ENCODE data around the gene GPS1. TPM values are rescaled to one million over a fixed set of nuclear protein-coding genes. Genes with fewer than 3 reads are reported as not detected.
A peak's percentile ranks its signal among the peaks of the same experiment; 100 is the strongest.

The GPS1 gene
- total and polyA plus RNA-seq, 9 of the 15 experiments (the other 6 are each of a cell fraction or from before 2014, with no cell fraction given), result 3.1 to 167 (median 69.9) TPM

DNA sequence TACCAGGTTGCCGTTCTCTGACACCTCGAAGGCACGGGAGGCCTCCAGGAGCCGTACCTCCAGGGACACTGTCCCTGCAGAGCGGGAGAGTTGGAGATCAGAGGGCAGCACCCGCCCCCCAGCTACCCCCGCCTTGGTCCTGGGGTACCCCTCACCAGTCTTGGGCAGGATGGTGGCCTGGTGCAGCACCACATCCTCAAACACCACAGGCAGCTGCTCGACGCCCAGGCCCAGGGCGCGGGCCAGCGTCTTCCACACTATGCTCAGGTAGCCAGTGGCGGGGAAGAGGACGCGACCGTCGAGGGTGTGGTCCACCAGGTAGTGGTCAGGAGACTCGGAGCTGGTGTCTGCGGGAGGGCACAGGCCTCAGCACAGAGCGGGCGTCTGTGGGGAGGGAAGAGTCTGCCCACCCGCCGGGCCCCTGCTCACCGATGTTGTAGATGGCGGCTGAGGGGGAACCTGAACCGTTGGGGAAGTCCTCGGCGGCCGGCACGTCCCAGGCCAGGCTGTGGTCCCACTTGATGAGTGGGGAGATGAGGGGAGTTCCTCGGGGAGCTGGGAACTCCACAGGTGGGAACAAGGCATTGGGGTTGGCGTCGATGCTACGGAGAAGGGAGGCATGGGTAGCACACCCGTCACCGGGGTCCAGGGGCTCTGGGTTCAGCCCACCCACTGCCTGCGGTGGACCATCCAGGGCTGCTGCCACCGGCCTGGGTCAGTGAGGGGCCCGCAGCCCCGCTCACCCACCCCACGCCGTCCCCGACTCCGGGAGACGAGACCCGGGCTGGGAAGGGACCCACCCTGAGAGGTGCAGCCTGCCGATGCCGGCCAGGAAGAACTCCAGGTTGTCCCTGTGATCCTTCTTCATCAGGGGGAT, 36.5 kb downstream of the GPS1 start (continued):
- TF ChIP-seq, protein P1, sequence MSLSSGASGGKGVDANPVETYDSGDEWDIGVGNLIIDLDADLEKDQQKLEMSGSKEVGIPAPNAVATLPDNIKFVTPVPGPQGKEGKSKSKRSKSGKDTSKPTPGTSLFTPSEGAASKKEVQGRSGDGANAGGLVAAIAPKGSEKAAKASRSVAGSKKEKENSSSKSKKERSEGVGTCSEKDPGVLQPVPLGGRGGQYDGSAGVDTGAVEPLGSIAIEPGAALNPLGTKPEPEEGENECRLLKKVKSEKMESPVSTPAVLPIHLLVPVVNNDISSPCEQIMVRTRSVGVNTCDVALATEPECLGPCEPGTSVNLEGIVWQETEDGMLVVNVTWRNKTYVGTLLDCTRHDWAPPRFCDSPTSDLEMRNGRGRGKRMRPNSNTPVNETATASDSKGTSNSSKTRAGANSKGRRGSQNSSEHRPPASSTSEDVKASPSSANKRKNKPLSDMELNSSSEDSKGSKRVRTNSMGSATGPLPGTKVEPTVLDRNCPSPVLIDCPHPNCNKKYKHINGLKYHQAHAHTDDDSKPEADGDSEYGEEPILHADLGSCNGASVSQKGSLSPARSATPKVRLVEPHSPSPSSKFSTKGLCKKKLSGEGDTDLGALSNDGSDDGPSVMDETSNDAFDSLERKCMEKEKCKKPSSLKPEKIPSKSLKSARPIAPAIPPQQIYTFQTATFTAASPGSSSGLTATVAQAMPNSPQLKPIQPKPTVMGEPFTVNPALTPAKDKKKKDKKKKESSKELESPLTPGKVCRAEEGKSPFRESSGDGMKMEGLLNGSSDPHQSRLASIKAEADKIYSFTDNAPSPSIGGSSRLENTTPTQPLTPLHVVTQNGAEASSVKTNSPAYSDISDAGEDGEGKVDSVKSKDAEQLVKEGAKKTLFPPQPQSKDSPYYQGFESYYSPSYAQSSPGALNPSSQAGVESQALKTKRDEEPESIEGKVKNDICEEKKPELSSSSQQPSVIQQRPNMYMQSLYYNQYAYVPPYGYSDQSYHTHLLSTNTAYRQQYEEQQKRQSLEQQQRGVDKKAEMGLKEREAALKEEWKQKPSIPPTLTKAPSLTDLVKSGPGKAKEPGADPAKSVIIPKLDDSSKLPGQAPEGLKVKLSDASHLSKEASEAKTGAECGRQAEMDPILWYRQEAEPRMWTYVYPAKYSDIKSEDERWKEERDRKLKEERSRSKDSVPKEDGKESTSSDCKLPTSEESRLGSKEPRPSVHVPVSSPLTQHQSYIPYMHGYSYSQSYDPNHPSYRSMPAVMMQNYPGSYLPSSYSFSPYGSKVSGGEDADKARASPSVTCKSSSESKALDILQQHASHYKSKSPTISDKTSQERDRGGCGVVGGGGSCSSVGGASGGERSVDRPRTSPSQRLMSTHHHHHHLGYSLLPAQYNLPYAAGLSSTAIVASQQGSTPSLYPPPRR (CRISPR knock-in tag; IDR thresholded peaks at IDR 0.05; ENCODE audit: borderline replicate concordance), result no peak
- TF ChIP-seq HOXB6 (CRISPR knock-in tag; IDR thresholded peaks at IDR 0.05; ENCODE audit: borderline replicate concordance), result no peak
- no peak for TF ChIP-seq HIVEP1 (CRISPR knock-in tag; IDR thresholded peaks at IDR 0.05)
- no peak for TF ChIP-seq RFX1 (IDR thresholded peaks at IDR 0.05)
- TF ChIP-seq NFE2L1 (tag; IDR thresholded peaks at IDR 0.05; ENCODE audit: borderline replicate concordance, low read depth), result no peak
- no peak; the same call in 1 of the 2 replicates for TF ChIP-seq POLR2AphosphoS2 (IDR thresholded peaks at IDR 0.05; ENCODE audit: low read length)
- no peak for TF ChIP-seq NUFIP1 (IDR thresholded peaks at IDR 0.05; ENCODE audit: partially characterized antibody)
- TF ChIP-seq ASH1L (IDR thresholded peaks at IDR 0.05; ENCODE audit: borderline replicate concordance, low read depth, partially characterized antibody), result no peak
- no peak for TF ChIP-seq NFE2 (IDR thresholded peaks at IDR 0.05; ENCODE audit: low read depth)
- TF ChIP-seq CHD4 (IDR thresholded peaks at IDR 0.05; ENCODE audit: insufficient read depth, insufficient replicate concordance, low read depth, low read length, poor library complexity, severe bottlenecking), result no peak
- TF ChIP-seq, protein P2, sequence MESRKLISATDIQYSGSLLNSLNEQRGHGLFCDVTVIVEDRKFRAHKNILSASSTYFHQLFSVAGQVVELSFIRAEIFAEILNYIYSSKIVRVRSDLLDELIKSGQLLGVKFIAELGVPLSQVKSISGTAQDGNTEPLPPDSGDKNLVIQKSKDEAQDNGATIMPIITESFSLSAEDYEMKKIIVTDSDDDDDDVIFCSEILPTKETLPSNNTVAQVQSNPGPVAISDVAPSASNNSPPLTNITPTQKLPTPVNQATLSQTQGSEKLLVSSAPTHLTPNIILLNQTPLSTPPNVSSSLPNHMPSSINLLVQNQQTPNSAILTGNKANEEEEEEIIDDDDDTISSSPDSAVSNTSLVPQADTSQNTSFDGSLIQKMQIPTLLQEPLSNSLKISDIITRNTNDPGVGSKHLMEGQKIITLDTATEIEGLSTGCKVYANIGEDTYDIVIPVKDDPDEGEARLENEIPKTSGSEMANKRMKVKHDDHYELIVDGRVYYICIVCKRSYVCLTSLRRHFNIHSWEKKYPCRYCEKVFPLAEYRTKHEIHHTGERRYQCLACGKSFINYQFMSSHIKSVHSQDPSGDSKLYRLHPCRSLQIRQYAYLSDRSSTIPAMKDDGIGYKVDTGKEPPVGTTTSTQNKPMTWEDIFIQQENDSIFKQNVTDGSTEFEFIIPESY (CRISPR knock-in tag; IDR thresholded peaks at IDR 0.05), result peak; percentile 24; the same call in 1 of the 2 replicates
- TF ChIP-seq KAT7 (CRISPR knock-in tag; IDR thresholded peaks at IDR 0.05; ENCODE audit: borderline replicate concordance), result no peak
- TF ChIP-seq TEAD1 (CRISPR knock-in tag; IDR thresholded peaks at IDR 0.05), result no peak
- no peak for TF ChIP-seq HDAC2 (IDR thresholded peaks at IDR 0.05)
- no peak for TF ChIP-seq ELF4 (CRISPR knock-in tag; IDR thresholded peaks at IDR 0.05)
- no peak for TF ChIP-seq MTA2 (IDR thresholded peaks at IDR 0.05; ENCODE audit: low read depth)
- no peak for TF ChIP-seq CEBPG (CRISPR knock-in tag; IDR thresholded peaks at IDR 0.05)
- TF ChIP-seq CEBPG (tag; conservative IDR thresholded peaks at IDR 0.05 in 1 of 2, IDR thresholded peaks at IDR 0.05 in 1 of 2), result no peak
- TF ChIP-seq ZNF717 (CRISPR knock-in tag; IDR thresholded peaks at IDR 0.05), result no peak
- no peak for TF ChIP-seq ZNF699 (CRISPR knock-in tag; IDR thresholded peaks at IDR 0.05; ENCODE audit: insufficient replicate concordance)
- no peak for TF ChIP-seq TAF15 (IDR thresholded peaks at IDR 0.05; ENCODE audit: low read depth, low read length)
- no peak for TF ChIP-seq MED1 (CRISPR knock-in tag; IDR thresholded peaks at IDR 0.05; ENCODE audit: borderline replicate concordance)
- no peak for TF ChIP-seq EGR1 (conservative IDR thresholded peaks at IDR 0.05)

Data from K562 (cell line).